ENCODE data around the gene ACAP2.

- no peak for TF ChIP-seq SMAD4 (CRISPR knock-in tag; IDR thresholded peaks at IDR 0.05)
- no peak for TF ChIP-seq ZNF416 (CRISPR knock-in tag; IDR thresholded peaks at IDR 0.05)
- no peak for TF ChIP-seq PREB (CRISPR knock-in tag; IDR thresholded peaks at IDR 0.05; ENCODE audit: borderline replicate concordance)
- TF ChIP-seq CTCF (IDR thresholded peaks at IDR 0.05), result no peak
- TF ChIP-seq SOX15 (CRISPR knock-in tag; IDR thresholded peaks at IDR 0.05), result no peak
- TF ChIP-seq SMAD3 (CRISPR knock-in tag; IDR thresholded peaks at IDR 0.05; ENCODE audit: borderline replicate concordance), result no peak
- TF ChIP-seq ATF3 (CRISPR knock-in tag; conservative IDR thresholded peaks at IDR 0.05), result no peak
- no peak for TF ChIP-seq ESRRA (CRISPR knock-in tag; IDR thresholded peaks at IDR 0.05; ENCODE audit: borderline replicate concordance)
- no peak for TF ChIP-seq ELF4 (CRISPR knock-in tag; IDR thresholded peaks at IDR 0.05; ENCODE audit: low read depth)
- TF ChIP-seq ZNF281 (CRISPR knock-in tag; IDR thresholded peaks at IDR 0.05), result no peak
Measured at GRCh38 chr3:195397524-195397923, 45.3 kb downstream of the ACAP2 start.
